ENCODE measurements around the gene RGL2.

DNA sequence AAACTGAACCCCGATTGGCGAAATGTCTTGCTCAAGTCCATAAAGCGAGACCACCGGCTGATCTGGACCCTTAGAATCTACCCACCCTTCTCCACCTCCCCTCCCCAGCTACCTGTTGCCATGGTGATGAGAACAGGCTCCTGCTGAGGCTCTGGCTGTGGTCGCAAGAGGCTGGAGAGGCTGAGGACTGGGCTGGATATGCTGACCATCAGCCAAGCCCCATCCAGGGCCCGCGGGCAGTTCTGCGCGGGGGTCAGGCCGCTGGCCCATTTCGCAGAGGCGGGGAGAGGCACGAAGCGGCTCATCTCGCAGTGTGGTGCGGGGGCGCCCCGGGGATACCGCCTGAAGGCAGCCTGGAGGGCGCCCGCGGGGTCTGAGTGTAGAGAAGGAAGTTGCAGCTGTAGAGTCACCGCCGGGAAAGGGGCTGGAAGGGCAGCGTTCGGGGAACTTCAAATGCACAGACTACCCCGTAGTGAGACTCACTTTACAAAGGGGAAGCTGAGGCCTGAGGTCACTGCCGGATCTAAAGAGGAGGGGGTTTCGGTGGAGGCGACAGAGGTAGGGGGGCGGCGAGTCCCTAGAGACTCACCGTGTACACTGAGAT is 14.5 kb upstream of the RGL2 start:
- TF ChIP-seq, protein P1, sequence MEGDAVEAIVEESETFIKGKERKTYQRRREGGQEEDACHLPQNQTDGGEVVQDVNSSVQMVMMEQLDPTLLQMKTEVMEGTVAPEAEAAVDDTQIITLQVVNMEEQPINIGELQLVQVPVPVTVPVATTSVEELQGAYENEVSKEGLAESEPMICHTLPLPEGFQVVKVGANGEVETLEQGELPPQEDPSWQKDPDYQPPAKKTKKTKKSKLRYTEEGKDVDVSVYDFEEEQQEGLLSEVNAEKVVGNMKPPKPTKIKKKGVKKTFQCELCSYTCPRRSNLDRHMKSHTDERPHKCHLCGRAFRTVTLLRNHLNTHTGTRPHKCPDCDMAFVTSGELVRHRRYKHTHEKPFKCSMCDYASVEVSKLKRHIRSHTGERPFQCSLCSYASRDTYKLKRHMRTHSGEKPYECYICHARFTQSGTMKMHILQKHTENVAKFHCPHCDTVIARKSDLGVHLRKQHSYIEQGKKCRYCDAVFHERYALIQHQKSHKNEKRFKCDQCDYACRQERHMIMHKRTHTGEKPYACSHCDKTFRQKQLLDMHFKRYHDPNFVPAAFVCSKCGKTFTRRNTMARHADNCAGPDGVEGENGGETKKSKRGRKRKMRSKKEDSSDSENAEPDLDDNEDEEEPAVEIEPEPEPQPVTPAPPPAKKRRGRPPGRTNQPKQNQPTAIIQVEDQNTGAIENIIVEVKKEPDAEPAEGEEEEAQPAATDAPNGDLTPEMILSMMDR (IDR thresholded peaks at IDR 0.05; ENCODE audit: low read length), result no peak
- TF ChIP-seq EZH2 (IDR thresholded peaks at IDR 0.05; ENCODE audit: borderline replicate concordance, low read length), result no peak

All from OCI-LY1 (cell line).